HG02840 (cell line): Measurements from ENCODE around the gene KCTD16.

Source experiments
- ATAC-seq: cut with Tn5 transposase; IDR thresholded peaks from one replicate; pipeline ENCODE4 v1.9.1; 2021; ENCODE audit warnings: mild to moderate bottlenecking, moderate library complexity, moderate number of reproducible peaks; ENCODE audit not compliant: unreplicated experiment, low FRiP score

The KCTD16 gene

DNA sequence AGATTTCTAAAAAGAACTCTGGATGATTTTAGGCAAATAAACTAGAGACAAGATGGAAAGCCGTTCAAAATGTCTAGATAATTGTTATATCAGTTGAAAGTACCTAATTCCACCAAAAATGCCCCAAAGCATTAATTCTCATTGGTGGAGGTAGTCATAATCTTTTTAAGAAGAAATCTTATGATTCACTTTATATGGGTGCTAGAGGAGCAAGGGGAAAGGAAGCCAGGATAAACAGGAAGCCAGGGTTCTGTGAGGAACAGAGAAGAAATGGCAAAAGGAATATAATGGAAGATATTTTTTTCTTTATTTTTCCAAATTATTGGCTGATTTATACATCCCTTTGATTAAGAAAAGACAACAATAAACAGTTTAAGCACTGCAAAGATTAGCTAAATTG lies 8.0 kb upstream of the KCTD16 start:
- ATAC-seq = no peak

DNA sequence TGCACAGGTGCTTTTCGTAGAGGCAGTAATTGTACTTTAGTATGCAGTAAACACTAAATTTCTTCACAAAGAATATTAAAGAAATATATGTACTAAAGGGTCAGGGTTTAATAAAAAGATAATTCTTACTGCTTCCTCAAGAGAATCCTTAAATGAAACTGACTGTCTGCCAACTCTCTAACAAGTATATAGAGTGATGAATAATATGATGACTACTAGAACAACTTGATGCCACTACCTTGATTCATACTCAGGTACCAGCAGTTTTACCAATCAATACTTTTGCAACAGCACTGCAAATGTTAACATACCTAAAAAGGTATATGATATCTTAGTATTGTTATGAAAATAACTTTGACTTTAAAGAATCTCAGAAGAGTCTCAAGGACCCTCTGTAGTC lies 4.0 kb upstream of the KCTD16 start:
- no peak for ATAC-seq

- ATAC-seq = no peak
These were observed 2.7 kb upstream of the KCTD16 start for GRCh38 chr5:144167998-144168397.

- no peak for ATAC-seq
These were observed 783 bp upstream of the KCTD16 start for GRCh38 chr5:144169904-144170275.

GRCh38 chr5:144173766-144174165 lies 3.1 kb downstream of the KCTD16 start:
- ATAC-seq = no peak

DNA sequence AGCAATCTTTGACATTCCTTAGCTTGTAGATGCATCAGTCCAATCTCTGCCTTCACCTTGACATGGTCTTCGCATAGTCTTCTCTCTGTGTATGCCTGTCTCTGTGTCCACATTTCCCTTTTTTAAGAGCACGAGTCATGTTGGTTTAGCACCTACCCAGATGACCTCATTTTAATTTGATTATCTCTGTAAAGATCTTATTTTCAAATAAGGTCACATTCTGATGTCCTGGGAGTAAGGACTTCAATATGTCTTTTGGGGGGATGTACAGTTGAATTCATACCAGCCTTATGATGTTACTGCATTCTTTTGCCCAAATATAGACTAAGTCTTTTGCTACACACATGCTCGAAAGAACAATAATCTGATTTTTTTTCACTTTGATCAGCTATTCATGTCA lies 6.9 kb downstream of the KCTD16 start:
- ATAC-seq = no peak

DNA sequence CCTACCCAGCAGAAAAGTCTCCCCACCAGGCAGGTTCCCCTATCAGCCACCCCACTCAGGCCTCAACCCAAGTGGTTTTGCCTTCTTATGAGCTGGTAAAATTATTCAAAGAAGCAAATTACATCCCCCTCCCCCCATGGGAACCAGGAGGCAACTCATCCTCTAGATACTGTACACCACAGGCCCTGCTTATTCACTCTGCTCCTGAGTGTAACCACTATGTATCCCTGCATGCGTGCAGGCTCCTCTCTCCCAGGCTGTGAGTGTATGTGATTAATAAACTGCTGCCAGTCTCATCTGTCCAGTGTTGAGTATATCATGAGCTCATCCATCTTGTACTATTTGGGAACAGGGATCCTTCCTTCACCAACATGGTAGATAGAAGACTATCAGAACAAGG lies 8.6 kb downstream of the KCTD16 start:
- no peak for ATAC-seq

- no peak for ATAC-seq
These were observed 12.7 kb downstream of the KCTD16 start for GRCh38 chr5:144183254-144183889.

- peak; percentile 90 for ATAC-seq
These were observed 17.1 kb downstream of the KCTD16 start for GRCh38 chr5:144187699-144188294.

GRCh38 chr5:144189800-144190429 lies 19.2 kb downstream of the KCTD16 start:
- ATAC-seq = no peak

- ATAC-seq = no peak
These were observed 20.9 kb downstream of the KCTD16 start for GRCh38 chr5:144191531-144191930.

GRCh38 chr5:144191998-144192397 lies 21.3 kb downstream of the KCTD16 start:
- ATAC-seq = peak; percentile 95

- no peak for ATAC-seq
These were observed 22.0 kb downstream of the KCTD16 start for GRCh38 chr5:144192661-144193060.

- ATAC-seq = no peak
These were observed 23.5 kb downstream of the KCTD16 start for GRCh38 chr5:144194144-144194543.

DNA sequence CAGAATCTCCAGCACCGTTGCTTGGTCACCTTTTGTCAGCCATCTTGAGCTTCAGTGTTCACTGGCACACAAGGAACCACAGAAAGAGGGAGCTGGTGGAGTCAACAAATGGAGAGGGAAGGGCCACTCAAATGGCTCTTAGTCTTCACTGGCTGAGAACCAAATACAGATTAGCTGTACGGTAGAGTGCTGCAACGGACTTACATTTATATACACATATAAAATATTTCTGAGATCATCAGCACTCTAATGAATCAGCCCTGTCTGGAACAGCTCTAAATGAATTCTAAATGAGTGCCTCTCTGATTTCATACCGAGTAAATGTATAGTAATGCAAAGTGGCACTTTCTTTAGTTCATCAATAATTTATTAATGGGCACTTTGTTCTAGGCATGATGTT lies 24.8 kb downstream of the KCTD16 start:
- no peak for ATAC-seq

DNA sequence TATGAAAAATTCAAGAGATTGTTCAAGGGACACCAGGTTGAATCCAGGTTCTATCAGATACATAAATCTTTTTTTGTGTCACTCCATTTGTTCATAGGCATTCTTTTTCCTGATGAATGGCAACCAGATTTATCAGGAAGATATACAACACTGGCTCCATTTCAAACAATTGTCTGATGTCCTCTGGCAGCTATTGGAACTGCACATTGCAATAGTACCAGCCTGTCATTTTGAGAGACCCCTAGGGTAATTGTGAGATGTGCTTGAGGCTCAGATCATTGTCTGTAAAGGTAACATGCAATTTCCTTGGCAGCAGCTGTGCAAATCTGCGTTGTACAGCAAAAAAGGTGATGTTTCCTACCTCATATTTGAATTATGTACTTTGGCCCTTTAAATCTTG lies 25.9 kb downstream of the KCTD16 start:
- no peak for ATAC-seq

DNA sequence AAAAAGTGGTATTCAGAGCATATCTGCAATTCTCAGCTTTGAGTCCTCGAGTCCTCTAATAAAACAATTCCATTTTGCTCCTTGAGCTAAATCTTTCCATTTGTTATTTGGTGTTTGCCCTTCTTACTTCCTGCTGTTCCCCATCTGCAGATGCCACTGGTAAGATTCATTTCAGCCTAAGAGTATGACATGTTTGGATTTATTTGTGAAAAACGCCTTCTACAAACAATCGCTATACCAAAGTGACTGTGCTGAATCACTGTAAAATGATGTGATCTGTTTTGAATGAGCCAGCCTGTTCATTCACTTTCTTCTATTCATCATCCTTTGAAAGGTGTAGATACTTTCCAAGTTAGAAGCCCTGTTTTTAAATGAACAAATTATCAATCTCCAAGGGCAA lies 27.7 kb downstream of the KCTD16 start:
- ATAC-seq = no peak

- no peak for ATAC-seq
These were observed 30.9 kb downstream of the KCTD16 start for GRCh38 chr5:144201588-144201987.

- ATAC-seq = no peak
These were observed 31.4 kb downstream of the KCTD16 start for GRCh38 chr5:144202072-144202471.

GRCh38 chr5:144202726-144203125 lies 32.1 kb downstream of the KCTD16 start:
- ATAC-seq = no peak

- ATAC-seq = peak; percentile 71
These were observed 33.3 kb downstream of the KCTD16 start for GRCh38 chr5:144203750-144204596.
